GM21515 (cell line): ENCODE measurements around the gene RCE1.
"Not testable (repeated sequence)": the region's sequence is repeated elsewhere in the genome, so short reads cannot be mapped to it uniquely, and the experiment has no call there.

Source experiments
- ATAC-seq: cut with Tn5 transposase; IDR thresholded peaks from one replicate; pipeline ENCODE4 v1.9.1; 2021; ENCODE audit not compliant: unreplicated experiment

Gene RCE1, protein sequence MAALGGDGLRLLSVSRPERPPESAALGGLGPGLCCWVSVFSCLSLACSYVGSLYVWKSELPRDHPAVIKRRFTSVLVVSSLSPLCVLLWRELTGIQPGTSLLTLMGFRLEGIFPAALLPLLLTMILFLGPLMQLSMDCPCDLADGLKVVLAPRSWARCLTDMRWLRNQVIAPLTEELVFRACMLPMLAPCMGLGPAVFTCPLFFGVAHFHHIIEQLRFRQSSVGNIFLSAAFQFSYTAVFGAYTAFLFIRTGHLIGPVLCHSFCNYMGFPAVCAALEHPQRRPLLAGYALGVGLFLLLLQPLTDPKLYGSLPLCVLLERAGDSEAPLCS

DNA sequence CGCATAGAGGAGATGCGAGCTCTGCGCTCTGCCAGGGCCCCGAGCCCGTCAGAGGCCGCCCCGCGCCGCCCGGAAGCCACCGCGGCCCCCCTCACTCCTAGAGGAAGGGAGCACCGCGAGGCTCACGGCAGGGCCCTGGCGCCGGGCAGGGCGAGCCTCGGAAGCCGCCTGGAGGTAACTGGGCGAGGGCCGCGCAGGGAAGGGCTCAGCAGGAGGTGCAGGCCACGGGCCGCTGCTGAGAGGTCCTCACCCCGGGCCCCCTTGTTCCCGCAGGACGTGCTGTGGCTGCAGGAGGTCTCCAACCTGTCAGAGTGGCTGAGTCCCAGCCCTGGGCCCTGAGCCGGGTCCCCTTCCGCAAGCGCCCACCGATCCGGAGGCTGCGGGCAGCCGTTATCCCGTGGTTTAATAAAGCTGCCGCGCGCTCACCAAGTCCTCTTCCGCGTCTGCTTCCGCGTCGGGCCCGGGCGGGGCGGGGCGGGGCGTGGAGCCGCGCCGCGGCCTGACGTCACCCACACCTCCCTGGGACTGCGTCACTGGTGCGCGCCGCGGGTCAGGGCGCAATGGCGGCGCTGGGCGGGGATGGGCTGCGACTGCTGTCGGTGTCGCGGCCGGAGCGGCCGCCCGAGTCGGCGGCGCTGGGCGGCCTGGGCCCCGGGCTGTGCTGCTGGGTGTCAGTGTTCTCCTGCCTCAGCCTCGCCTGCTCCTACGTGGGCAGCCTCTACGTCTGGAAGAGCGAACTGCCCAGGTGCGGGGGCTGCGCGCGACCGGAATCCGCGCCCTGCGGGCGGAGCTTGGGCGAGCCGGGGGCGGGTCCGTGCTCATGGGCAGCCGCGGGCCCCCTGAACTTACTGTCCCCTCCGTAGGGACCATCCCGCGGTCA lies at the start of gene RCE1:
Gene RCE1 (plus strand): TSS at position 546 of the 880 bp plus-strand sequence. CDS start 15 bp downstream, at position 561.
- peak; percentile 63 for ATAC-seq

DNA sequence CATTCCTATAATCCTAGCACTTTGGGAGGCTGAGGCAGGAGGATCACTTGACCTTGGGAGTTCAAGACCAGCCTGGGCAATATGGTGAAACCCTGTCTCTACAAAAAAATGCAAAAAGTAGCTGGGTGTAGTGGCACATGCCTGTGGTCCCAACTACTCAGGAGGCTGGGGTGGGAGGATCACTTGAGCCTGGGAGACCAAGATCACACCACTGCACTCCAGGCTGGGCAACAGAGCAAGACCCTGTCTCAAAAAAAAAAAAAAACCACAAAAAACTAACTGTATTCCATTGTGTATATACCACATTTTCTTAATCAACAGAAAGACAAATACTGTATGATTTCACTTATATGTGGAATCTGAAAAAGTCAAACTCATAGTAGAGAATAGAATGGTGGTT lies 43.4 kb upstream of the RCE1 start:
- ATAC-seq = not testable (repeated sequence)

DNA sequence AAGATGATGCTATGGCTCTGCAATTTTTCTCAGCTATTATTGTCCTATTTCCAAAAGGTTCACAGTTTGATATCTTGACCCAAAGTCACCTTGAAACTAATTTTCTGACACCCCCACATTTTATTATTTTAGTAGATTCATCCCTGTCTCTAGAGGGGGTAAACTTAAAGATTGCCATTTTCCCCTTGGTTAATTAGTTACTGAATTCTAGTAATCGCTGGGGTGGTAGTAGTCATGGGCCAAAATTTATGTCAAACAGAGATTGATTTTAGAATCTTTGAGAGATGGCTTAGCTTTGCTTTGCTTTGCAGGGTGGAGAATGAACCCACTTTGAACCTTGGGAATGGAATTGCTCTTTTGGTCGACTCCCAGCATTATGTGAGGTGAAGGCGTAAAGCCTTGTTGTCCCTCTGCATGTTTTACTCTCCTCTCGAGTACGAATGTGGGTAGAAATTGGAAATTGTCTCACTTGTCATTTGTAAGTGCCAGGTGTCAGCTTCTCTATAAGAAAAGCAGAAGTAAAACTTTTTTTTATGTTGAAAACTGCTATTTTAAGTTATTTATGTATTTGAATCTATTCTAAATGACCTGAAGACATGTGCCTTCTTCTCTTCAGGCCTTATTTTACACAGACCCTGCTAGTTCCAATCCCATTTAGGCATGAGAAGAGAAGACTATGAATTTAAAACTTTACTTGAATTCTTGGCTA lies 42.4 kb upstream of the RCE1 start:
- no peak for ATAC-seq

DNA sequence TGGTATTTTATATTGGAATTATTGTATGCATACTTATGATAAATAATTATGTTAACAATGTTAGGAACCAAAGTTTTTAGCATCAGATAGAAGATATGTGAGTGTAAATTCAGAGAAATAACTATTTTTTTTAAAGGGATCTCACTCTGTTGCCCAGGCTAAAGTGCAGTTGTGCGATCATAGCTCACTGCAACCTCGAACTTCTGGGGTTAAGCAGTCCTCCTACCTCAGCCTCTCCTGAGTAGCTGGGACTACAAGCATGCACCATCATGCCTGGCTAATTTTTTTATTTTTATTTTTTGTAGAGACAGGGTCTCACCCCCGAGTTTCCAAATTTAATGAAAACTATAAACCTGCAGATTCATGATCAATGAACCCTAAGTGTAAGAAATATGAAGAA lies 33.6 kb upstream of the RCE1 start:
- ATAC-seq = no peak

DNA sequence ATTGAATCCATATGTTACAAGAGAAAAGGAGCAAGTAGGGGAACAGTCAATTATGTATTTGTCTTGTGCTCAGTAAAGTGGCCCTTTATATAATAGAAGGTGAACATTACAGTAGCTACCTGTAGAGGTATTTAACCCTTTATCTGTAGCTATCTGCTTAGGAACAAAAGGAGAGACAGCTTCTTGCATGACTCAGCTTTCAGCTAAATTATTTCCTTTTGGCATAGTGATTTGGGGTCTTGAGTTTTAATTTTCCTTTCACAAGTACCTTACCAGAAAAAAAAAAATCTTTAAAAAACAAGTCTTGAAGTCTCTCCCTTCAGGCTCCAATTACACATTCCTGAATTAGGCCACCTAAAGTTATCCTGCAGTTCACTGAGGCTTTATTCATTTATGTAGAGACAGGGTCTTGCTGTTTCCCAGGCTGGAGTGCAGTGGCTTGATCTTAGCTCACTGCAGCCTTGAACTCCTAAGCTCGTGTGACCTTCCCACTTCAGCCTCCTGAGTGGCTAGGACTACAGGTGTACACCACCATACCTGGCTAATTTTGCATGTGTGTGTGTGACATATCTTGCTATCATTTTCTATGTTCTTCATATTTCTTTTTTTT lies 32.6 kb upstream of the RCE1 start:
- no peak for ATAC-seq

DNA sequence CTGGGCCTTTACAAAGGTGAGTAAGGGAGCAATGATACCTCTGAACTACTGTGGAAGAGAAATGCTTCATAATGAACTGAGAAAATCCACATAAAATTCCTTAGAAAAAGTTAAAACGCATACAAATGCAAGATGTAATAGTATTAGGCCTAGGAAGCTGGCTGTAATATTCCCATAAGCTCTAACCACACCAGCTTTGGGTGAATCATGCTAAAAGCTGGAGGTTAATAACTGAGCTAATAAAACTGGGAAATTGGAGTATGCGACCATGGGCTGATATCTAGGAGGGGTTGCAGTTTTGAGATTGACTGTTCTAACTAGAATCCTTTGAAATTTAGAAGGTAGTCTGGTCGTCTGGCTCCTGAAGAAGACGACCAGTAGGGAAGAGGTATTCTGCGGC lies 28.6 kb upstream of the RCE1 start:
- no peak for ATAC-seq

- no peak for ATAC-seq
Measured at GRCh38 chr11:66815646-66816045, 27.6 kb upstream of the RCE1 start.

DNA sequence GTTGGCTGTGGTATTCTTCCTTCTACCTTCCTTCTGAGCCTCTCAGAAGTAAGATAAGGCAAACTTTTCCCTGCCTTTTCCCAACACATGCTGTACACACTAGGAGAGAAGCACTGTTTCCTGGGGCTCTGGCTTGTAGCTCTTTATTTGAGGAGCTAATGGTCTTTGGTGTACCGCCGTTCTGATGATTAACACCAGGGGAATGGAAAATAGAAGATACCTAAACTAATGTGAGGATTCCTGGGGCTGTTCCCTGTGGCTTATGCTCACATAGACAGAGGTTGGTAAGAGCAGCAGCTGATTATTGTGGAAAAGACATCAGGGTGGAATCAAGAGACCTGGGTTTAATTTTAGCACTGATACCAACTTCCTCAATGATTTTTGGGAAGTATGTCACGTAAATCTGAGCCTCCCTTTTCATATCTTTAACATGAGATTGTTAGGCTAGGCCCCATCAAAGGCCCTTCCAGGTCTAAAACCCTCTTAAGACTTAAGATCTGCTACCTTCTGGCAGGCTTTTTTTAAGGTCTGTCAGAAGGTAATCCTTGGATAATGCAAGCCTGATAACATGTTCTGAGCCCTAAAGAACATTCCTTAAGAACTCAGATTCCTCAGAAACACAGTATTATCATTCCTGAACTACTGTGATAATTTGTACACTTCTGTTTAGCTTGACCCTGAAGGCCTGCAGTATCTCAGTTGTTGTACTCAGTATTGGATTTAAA lies 24.8 kb upstream of the RCE1 start:
- ATAC-seq = no peak

GRCh38 chr11:66820381-66820780 lies 22.9 kb upstream of the RCE1 start:
- no peak for ATAC-seq

DNA sequence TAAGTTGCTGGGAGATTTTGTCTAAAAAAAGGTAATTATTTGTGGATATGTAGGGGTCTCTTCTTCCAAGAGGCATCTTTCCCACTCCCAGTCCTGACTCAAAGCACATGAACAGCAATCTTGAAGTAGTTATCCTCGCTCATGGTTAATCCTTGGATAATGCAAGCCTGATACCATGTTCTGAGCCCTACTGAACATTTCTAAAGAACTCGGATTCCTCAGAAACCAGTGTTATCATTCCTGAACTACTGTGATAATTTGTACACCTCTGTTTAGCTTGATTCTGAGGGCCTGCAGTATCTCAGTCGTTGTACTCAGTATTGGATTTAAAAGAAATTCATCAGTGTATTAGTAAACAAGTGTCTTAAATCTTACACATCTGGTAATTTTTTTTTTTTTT lies 22.3 kb upstream of the RCE1 start:
- ATAC-seq = no peak

GRCh38 chr11:66823700-66824099 lies 19.5 kb upstream of the RCE1 start:
- no peak for ATAC-seq

- ATAC-seq = not testable (repeated sequence)
Measured at GRCh38 chr11:66824573-66824972, 18.7 kb upstream of the RCE1 start.

DNA sequence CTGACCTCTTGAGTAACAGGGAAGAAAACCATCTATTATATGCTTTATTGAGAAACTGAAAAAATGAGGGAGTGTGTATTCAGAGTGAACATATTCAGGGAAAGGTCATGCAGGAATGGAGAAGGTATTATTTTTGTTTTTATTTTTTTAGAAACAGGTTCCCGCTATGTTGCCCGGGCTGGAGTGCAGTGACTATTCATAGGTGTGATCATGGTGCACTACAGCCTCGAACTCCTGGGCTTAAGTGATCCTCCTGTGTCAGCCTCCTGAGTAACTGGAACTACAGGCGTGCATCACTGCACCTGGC lies 8.7 kb upstream of the RCE1 start:
- ATAC-seq = no peak

DNA sequence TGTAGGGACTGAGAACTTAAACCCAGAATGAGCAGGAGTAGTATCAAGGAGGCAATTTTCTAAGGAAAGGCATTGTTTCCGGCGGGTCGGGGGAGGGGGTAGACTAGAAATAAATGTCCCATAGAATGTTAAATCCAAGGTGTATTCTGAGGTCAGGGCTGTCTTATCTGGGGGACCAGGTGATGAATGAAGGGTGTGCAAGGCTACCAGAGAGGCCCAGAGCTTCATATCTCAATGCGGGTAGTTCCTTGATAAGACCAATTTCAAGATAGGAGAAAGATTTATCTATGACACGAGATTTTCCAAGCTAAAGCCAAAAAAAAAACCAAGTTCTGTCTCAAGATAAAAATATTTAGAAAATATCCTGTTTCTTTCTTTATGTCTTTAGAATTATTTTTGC lies 8.3 kb upstream of the RCE1 start:
- no peak for ATAC-seq

- ATAC-seq = no peak
Measured at GRCh38 chr11:66835768-66836405, 7.4 kb upstream of the RCE1 start.

- no peak for ATAC-seq
Measured at GRCh38 chr11:66840317-66841091, 2.7 kb upstream of the RCE1 start.

DNA sequence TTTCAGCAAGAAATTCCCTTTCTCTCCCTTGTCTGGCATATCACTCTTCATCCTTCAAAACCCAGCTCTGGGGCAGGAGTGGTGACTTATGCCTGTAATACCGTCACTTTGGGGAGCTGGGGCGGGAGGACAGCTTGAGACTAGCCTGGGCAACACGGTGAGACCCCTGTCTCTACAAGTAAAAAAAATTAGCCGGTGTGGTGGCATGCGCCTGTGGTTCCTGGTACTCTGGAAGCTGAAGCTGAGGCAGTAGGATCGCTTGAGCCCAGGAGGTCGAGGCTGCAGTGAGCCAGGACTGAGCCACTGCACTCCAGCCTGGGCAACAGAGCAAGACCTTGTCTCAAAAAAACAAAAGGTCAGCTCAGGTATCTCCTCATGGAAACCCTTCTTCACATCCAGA lies 1.4 kb upstream of the RCE1 start:
- no peak for ATAC-seq

- ATAC-seq = no peak
Measured at GRCh38 chr11:66842501-66842895, 743 bp upstream of the RCE1 start.

GRCh38 chr11:66843776-66844495 lies 695 bp downstream of the RCE1 start:
- ATAC-seq = peak; percentile 15
